ENCODE results near the gene TLE4. TPM values are rescaled to one million over a fixed set of nuclear protein-coding genes. Genes with fewer than 3 reads are reported as not detected.

Gene TLE4
- total RNA-seq, 1 donor from 2014 or later = 10.8 TPM

DNA sequence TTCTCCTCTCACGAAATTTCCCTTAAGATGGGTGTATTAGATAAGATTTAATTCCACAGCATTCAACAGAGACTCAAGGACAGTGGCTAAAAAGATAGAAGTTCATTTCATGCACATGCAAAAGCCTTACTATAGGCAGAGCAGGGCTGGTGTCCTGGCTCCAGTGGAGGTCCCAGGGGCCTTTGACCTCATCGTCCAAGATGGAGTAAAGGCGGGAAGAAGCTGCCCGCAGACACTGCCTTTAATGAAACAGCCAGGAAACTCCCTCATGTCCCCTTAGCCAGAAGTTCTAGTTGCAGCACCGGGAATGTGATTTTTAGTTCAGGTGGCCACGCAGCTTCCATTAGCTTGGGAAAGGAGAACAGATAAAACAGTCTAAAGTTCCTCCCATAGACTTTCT is 190.3 kb downstream of the TLE4 start:
- Histone ChIP-seq H3K4me3 (ENCODE audit: low read depth, low read length) (no peak overlapping the region), H3K27me3 (ENCODE audit: control insufficient read depth, insufficient read depth, low read length) (no peaks in the 10 kb centered on the region), H3K36me3 (ENCODE audit: control insufficient read depth, insufficient read depth, low read length) (no peaks in the 10 kb centered on the region)
- FAIRE-seq (no peak), DNase-seq (ENCODE audit: low read depth) (no peak)
- TF ChIP-seq, protein P1, sequence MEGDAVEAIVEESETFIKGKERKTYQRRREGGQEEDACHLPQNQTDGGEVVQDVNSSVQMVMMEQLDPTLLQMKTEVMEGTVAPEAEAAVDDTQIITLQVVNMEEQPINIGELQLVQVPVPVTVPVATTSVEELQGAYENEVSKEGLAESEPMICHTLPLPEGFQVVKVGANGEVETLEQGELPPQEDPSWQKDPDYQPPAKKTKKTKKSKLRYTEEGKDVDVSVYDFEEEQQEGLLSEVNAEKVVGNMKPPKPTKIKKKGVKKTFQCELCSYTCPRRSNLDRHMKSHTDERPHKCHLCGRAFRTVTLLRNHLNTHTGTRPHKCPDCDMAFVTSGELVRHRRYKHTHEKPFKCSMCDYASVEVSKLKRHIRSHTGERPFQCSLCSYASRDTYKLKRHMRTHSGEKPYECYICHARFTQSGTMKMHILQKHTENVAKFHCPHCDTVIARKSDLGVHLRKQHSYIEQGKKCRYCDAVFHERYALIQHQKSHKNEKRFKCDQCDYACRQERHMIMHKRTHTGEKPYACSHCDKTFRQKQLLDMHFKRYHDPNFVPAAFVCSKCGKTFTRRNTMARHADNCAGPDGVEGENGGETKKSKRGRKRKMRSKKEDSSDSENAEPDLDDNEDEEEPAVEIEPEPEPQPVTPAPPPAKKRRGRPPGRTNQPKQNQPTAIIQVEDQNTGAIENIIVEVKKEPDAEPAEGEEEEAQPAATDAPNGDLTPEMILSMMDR (IDR thresholded peaks at IDR 0.05; ENCODE audit: insufficient read depth, low read length, severe bottlenecking) = no peak

DNA sequence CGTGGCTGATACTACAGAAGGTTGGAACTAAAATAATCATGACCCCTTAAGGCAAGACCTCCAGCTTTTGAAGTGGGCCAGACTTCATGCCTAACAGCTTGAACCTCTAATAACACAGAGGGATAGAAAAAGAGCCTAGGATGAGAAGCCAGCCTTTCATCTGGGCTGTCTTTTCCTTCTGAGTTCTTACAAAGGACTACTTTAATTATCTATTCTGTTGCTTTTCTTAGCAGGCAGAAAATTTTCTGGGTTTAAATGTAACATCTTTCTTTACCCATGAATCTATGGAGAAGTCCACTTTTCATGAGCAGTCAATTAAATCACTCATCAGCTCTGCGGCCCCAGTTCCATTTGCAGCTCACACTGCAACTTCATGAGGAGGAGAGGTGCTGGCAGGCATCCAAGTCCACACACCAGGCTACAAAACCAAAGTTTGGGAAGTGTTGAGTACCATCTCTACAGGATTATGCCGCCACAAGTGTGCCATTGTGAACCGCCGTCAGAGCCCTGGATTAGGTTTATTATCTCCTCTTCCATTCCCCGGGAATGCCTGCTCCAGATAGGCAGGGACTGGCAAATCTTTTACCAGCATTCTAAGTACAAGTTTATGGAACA is 192.0 kb downstream of the TLE4 start:
- TF ChIP-seq, protein P1 (IDR thresholded peaks at IDR 0.05; ENCODE audit: insufficient read depth, low read length, severe bottlenecking) = no peak
- DNase-seq (ENCODE audit: low read depth) (no peak), FAIRE-seq (no peak)
- no peaks in the 10 kb centered on the region for H3K36me3 ChIP-seq (ENCODE audit: control insufficient read depth, insufficient read depth, low read length)
- H3K27me3 ChIP-seq (ENCODE audit: control insufficient read depth, insufficient read depth, low read length) = no peaks in the 10 kb centered on the region
- H3K4me3 ChIP-seq (ENCODE audit: low read depth, low read length) = no peak overlapping the region

DNA sequence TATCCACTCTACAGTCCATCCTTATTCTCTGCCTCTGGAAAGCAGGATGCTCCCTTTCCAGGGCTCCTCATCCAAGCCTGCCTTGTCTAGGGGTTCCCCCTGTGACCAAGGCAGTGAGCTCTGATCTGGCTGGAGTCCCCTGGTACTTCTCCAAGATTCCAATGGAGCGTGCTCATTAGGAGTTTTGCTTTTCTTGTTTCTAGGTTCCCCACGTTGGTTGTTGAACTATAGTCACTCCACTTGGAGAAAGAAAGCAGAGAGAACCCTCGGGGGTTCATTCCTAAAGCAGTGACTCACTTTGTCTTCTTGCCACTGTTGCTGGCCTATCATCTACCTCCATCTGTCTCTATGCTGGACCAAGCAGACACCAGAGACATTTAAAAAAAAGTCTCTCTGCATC is 192.6 kb downstream of the TLE4 start:
- DNase-seq (ENCODE audit: low read depth) (peak; percentile 86), FAIRE-seq (no peak)
- no peaks in the 10 kb centered on the region for H3K36me3 ChIP-seq (ENCODE audit: control insufficient read depth, insufficient read depth, low read length)
- TF ChIP-seq, protein P1 (IDR thresholded peaks at IDR 0.05; ENCODE audit: insufficient read depth, low read length, severe bottlenecking) = no peak
- no peaks in the 10 kb centered on the region for H3K27me3 ChIP-seq (ENCODE audit: control insufficient read depth, insufficient read depth, low read length)
- H3K4me3 ChIP-seq (ENCODE audit: low read depth, low read length) = no peak overlapping the region

DNA sequence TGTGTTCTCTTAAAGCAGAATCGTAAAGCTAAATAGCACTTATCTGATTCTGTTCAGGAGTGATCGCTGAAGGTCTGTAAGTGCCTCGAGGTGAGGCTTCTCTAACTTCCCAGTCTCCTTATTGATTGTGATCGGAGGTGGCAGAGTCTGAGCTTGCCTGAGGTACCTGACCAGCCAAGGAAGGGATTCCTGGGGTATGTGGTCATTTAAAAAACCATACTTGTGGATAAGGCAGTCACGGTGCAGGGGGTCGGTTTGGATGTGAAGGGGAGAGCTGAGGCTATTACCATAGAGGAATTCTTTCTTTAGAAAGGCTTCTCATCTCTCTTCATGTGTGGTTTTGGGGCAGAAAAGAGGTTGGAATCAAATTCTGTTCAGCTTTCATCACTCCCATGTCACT is 193.7 kb downstream of the TLE4 start:
- Histone ChIP-seq H3K4me3 (ENCODE audit: low read depth, low read length) (no peak overlapping the region), H3K27me3 (ENCODE audit: control insufficient read depth, insufficient read depth, low read length) (no peaks in the 10 kb centered on the region), H3K36me3 (ENCODE audit: control insufficient read depth, insufficient read depth, low read length) (no peaks in the 10 kb centered on the region)
- FAIRE-seq = peak; percentile 18
- TF ChIP-seq, protein P1 (IDR thresholded peaks at IDR 0.05; ENCODE audit: insufficient read depth, low read length, severe bottlenecking) = no peak
- DNase-seq (ENCODE audit: low read depth) = no peak

DNA sequence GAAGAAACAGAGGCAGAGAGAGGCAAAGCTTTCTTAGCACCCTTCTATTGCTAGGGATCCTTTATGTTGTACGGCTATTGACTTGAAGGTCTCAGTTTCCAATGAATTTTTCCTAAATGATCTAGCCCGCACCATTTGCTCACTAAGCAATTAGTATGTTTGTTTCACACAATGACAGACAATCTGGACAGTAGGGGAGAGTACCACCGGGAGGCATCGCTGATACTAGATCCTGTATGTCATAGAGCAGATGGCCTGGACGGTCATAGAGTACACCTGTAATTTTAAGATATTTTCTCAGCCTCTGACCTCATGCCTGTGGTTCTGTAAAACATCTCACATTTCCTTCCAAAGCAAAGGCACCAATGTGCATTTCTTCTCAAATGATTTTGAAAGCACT is 194.3 kb downstream of the TLE4 start:
- no peak for DNase-seq (ENCODE audit: low read depth)
- TF ChIP-seq, protein P1 (IDR thresholded peaks at IDR 0.05; ENCODE audit: insufficient read depth, low read length, severe bottlenecking) = no peak
- no peak for FAIRE-seq
- Histone ChIP-seq H3K27me3 (ENCODE audit: control insufficient read depth, insufficient read depth, low read length) (no peaks in the 10 kb centered on the region), H3K4me3 (ENCODE audit: low read depth, low read length) (no peak overlapping the region), H3K36me3 (ENCODE audit: control insufficient read depth, insufficient read depth, low read length) (no peaks in the 10 kb centered on the region)

DNA sequence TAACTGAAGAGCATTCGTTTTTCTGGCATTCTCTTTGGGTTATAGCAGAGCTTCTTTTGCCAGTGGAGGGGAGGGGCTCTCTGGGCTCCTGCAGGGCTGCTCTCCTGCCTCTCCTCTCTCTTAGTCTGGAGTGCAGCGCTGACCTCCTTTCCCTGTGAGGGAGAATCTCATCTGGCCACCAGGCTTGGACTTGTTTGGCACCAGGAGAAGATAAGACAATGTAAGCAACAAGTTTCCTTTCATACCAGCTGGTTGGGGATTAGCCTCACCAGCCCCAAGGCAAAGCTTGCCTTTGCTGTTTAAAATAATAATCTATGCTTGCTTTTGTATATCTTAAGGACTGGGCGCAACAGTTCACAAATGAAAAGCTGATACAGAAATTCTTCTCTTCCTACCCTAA is 196.4 kb downstream of the TLE4 start:
- no peaks in the 10 kb centered on the region for H3K27me3 ChIP-seq (ENCODE audit: control insufficient read depth, insufficient read depth, low read length)
- FAIRE-seq (no peak), DNase-seq (ENCODE audit: low read depth) (no peak)
- TF ChIP-seq, protein P1 (IDR thresholded peaks at IDR 0.05; ENCODE audit: insufficient read depth, low read length, severe bottlenecking) = no peak
- no peak overlapping the region for H3K4me3 ChIP-seq (ENCODE audit: low read depth, low read length)
- H3K36me3 ChIP-seq (ENCODE audit: control insufficient read depth, insufficient read depth, low read length) = no peaks in the 10 kb centered on the region

Measured in bronchial epithelial cell (primary cell).